ENCODE data around the gene SIX3. TPM values are rescaled to one million over a fixed set of nuclear protein-coding genes. Genes with fewer than 3 reads are reported as not detected.

Gene SIX3
- total RNA-seq, 1 donor from 2014 or later, result not detected

- no peak for DNase-seq (ENCODE audit: low read depth)
Measured at GRCh38 chr2:44957656-44958327, 16.3 kb downstream of the SIX3 start.

- DNase-seq (ENCODE audit: low read depth), result no peak
Measured at GRCh38 chr2:44959855-44960254, 18.4 kb downstream of the SIX3 start.

- no peak for DNase-seq (ENCODE audit: low read depth)
Measured at GRCh38 chr2:44960871-44961270, 19.4 kb downstream of the SIX3 start.

- no peak for DNase-seq (ENCODE audit: low read depth)
Measured at GRCh38 chr2:44962176-44962695, 20.7 kb downstream of the SIX3 start.

- peak; percentile 45 for DNase-seq (ENCODE audit: low read depth)
Measured at GRCh38 chr2:44964752-44965236, 23.3 kb downstream of the SIX3 start.

GRCh38 chr2:44965684-44966083 is 24.2 kb downstream of the SIX3 start:
- no peak for DNase-seq (ENCODE audit: low read depth)

- no peak for DNase-seq (ENCODE audit: low read depth)
Measured at GRCh38 chr2:44967056-44967455, 25.6 kb downstream of the SIX3 start.

GRCh38 chr2:44967727-44968432 is 26.4 kb downstream of the SIX3 start:
- no peak for DNase-seq (ENCODE audit: low read depth)

GRCh38 chr2:44969936-44970335 is 28.4 kb downstream of the SIX3 start:
- DNase-seq (ENCODE audit: low read depth), result no peak

GRCh38 chr2:44970846-44971450 is 29.4 kb downstream of the SIX3 start:
- no peak for DNase-seq (ENCODE audit: low read depth)

GRCh38 chr2:44972771-44973535 is 31.5 kb downstream of the SIX3 start:
- DNase-seq (ENCODE audit: low read depth), result no peak

- peak; percentile 44 for DNase-seq (ENCODE audit: low read depth)
Measured at GRCh38 chr2:44974064-44974715, 32.7 kb downstream of the SIX3 start.

- DNase-seq (ENCODE audit: low read depth), result no peak
Measured at GRCh38 chr2:44975571-44976450, 34.3 kb downstream of the SIX3 start.

GRCh38 chr2:44979581-44979980 is 38.1 kb downstream of the SIX3 start:
- no peak for DNase-seq (ENCODE audit: low read depth)

- peak; percentile 21 for DNase-seq (ENCODE audit: low read depth)
Measured at GRCh38 chr2:44980751-44981713, 39.5 kb downstream of the SIX3 start.

- DNase-seq (ENCODE audit: low read depth), result peak; percentile 38
Measured at GRCh38 chr2:44981714-44982108, 40.2 kb downstream of the SIX3 start.

GRCh38 chr2:44983836-44984604 is 42.5 kb downstream of the SIX3 start:
- no peak for DNase-seq (ENCODE audit: low read depth)

GRCh38 chr2:44989176-44989575 is 47.7 kb downstream of the SIX3 start:
- DNase-seq (ENCODE audit: low read depth), result no peak

All from renal cortical epithelial cell (primary cell).